Sigmoid colon (tissue), 3 donors: ENCODE results near the gene PI4KA.

Experiments
- POLR2A ChIP-seq, 2 donors: fragments of 450-650 bp; IDR thresholded peaks; one replicate each; pipeline ENCODE4 v1.6.1; 2016; ENCODE audit warnings: antibody characterized with exemption in 2 of 2, mild to moderate bottlenecking in 2 of 2, moderate library complexity in 2 of 2
- TF ChIP-seq, protein P1 (sequence below), 4 experiments: fragments of 450-650 bp in 3 of 4; fragments of 200-600 bp in 1 of 4; IDR thresholded peaks; one replicate each; pipeline ENCODE4 v1.5.1; 2016 to 2019; ENCODE audit warnings: antibody characterized with exemption in 4 of 4, mild to moderate bottlenecking in 3 of 4, moderate library complexity in 2 of 4

DNA sequence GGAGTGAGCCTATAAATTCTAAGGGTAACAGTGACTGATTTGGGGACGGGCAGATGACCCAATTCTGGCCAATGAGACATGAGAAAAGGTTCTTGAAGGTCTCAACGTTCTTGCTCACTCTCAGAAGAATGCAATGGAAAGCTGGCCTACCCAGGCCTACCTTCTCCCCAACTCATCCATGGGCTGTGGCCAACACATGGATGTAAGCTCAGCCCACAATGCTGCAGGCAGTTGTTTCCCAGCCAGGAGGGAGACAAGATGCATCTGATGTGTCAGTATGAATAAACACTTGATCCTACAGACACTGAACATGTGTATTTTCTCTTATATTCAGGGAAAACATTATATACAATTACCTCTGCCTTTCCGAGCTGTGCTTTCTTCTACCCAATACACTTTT lies 24.4 kb downstream of the PI4KA start:
- TF ChIP-seq, protein P1, sequence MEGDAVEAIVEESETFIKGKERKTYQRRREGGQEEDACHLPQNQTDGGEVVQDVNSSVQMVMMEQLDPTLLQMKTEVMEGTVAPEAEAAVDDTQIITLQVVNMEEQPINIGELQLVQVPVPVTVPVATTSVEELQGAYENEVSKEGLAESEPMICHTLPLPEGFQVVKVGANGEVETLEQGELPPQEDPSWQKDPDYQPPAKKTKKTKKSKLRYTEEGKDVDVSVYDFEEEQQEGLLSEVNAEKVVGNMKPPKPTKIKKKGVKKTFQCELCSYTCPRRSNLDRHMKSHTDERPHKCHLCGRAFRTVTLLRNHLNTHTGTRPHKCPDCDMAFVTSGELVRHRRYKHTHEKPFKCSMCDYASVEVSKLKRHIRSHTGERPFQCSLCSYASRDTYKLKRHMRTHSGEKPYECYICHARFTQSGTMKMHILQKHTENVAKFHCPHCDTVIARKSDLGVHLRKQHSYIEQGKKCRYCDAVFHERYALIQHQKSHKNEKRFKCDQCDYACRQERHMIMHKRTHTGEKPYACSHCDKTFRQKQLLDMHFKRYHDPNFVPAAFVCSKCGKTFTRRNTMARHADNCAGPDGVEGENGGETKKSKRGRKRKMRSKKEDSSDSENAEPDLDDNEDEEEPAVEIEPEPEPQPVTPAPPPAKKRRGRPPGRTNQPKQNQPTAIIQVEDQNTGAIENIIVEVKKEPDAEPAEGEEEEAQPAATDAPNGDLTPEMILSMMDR (IDR thresholded peaks at IDR 0.05): no peak
- no peak for TF ChIP-seq POLR2A (IDR thresholded peaks at IDR 0.05)
